Kidney (tissue), 14 donors: Measurements from ENCODE around the gene INTS14. TPM values are rescaled to one million over a fixed set of nuclear protein-coding genes. Genes with fewer than 3 reads are reported as not detected.

Experiments used
- DNase-seq, 5 donors: peaks; one replicate each; pipeline ENCODE4 v3.0.0-alpha.2; 2013 to 2020
- FAIRE-seq: peaks from 2 replicates; lab custom pipeline; 2012; peaks lifted over from hg19 to GRCh38; lab: Jason Lieb, UNC
- H3K27ac ChIP-seq, 2 donors: one replicate each; pipeline ENCODE4 v1.7.0; 2013; ENCODE audit warnings: low read depth in 2 of 2, low read length in 2 of 2, inconsistent platforms in 1 of 2
- H3K27me3 ChIP-seq: one replicate; pipeline ENCODE4 v1.7.1; 2013; ENCODE audit warnings: low read length, inconsistent platforms; ENCODE audit not compliant: control insufficient read depth, insufficient read depth
- H3K36me3 ChIP-seq, 3 donors: one replicate each; pipeline versions ENCODE4 v1.7.0 to v1.7.1; 2013; ENCODE audit warnings: low read length in 3 of 3, control low read depth in 1 of 3, inconsistent platforms in 1 of 3; ENCODE audit not compliant: insufficient read depth in 3 of 3, control insufficient read depth in 2 of 3
- H3K4me1 ChIP-seq, 3 donors: one replicate each; pipeline versions ENCODE4 v1.7.0 to v1.7.1; 2013; ENCODE audit warnings: low read length in 3 of 3, inconsistent platforms in 1 of 3, low read depth in 1 of 3; ENCODE audit not compliant: control insufficient read depth in 2 of 3, insufficient read depth in 2 of 3
- H3K4me3 ChIP-seq, 3 donors: one replicate each; pipeline versions ENCODE4 v1.7.0 to v1.8.1; 2013; ENCODE audit warnings: low read length in 3 of 3, control low read depth in 1 of 3, inconsistent platforms in 1 of 3
- H3K9ac ChIP-seq, 3 donors: one replicate each; pipeline versions ENCODE4 v1.7.0 to v1.7.1; 2013; ENCODE audit warnings: low read length in 3 of 3, control low read depth in 1 of 3, inconsistent platforms in 1 of 3
- H3K9me3 ChIP-seq, 3 donors: one replicate each; pipeline versions ENCODE4 v1.7.0 to v1.7.1; 2013; ENCODE audit warnings: low read length in 3 of 3, control low read depth in 1 of 3, inconsistent platforms in 1 of 3; ENCODE audit not compliant: control insufficient read depth in 2 of 3, insufficient read depth in 1 of 3
- intact Hi-C: fragments of 100-400 bp; cut with DNase I; formaldehyde crosslinking; loops from one replicate; pipeline ENCODE4 v1.11.1; 2022
- polyA plus RNA-seq: library from polyadenylated mRNA; stranded (reverse); fragments of 350-450 nt; fragmentation: Illumina TruSeq; extraction: RNeasy Lipid Tissue Mini Kit (QIAGEN cat#74804); gene quantifications from one replicate; pipeline ENCODE4 v1.2.3, GENCODE V29; 2014; ENCODE audit warnings: low read depth, low replicate concordance; ENCODE audit not compliant: insufficient read depth
- total RNA-seq: library from RNA; stranded (reverse); fragmentation: NEBNext Ultra II Directional; extraction: Animal tissue kit (Norgen Biotek cat#: 25700); gene quantifications from one replicate; pipeline ENCODE4 v1.2.1, GENCODE V29; 2021
- TF ChIP-seq, protein P1 (sequence below): IDR thresholded peaks from 3 replicates; pipeline ENCODE4 v1.5.1; 2012; ENCODE audit warnings: mild to moderate bottlenecking, moderate library complexity, borderline replicate concordance; ENCODE audit not compliant: insufficient read depth; ENCODE audit errors: extremely low read depth
- donor health status: control.
- donor health status: control.
- donor health status: control.
- donor health status: control.
- donor health status: control.
- donor health status: DM: yes; HTN: yes; CAD: no.
- donor health status: Normal renal cell carcinoma (clear cell type).

Gene INTS14
- total and polyA plus RNA-seq, 2 donors from 2014 or later: 27.8 to 37.1 TPM

DNA sequence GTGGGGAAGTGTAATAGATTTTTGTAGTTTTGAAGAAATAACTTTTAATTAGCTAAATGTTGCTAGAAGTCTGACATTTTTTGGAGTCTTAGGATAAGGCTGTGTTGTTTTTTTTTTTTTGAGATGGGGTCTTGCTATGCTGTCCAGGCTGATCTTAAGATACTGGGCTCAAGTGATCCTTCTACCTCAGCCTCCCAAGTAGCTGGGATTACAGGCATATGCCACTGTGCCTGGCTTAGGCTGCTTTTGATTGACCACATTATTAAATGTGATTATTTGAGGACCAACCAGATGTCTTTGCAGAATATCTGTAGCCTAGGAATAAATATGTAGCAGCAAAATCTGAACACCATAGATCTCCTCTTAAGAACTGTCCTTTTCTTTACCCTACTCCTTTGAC is 51.0 kb downstream of the INTS14 start:
- H3K27me3 ChIP-seq: no peaks in the 10 kb centered on the region
- DNase-seq (no peak), FAIRE-seq (no peak)
- no peak overlapping the region for H3K9ac ChIP-seq
- intact Hi-C loops: no loop called here
- TF ChIP-seq, protein P1, sequence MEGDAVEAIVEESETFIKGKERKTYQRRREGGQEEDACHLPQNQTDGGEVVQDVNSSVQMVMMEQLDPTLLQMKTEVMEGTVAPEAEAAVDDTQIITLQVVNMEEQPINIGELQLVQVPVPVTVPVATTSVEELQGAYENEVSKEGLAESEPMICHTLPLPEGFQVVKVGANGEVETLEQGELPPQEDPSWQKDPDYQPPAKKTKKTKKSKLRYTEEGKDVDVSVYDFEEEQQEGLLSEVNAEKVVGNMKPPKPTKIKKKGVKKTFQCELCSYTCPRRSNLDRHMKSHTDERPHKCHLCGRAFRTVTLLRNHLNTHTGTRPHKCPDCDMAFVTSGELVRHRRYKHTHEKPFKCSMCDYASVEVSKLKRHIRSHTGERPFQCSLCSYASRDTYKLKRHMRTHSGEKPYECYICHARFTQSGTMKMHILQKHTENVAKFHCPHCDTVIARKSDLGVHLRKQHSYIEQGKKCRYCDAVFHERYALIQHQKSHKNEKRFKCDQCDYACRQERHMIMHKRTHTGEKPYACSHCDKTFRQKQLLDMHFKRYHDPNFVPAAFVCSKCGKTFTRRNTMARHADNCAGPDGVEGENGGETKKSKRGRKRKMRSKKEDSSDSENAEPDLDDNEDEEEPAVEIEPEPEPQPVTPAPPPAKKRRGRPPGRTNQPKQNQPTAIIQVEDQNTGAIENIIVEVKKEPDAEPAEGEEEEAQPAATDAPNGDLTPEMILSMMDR: no peak
- no peak overlapping the region for H3K27ac ChIP-seq
- H3K4me1 ChIP-seq: no peaks in the 10 kb centered on the region
- H3K9me3 ChIP-seq: no peaks in the 10 kb centered on the region
- H3K36me3 ChIP-seq: peaks cover 7 to 22% (median 18%) of the 10 kb centered on the region in 3 donors
- H3K4me3 ChIP-seq: no peak overlapping the region

DNA sequence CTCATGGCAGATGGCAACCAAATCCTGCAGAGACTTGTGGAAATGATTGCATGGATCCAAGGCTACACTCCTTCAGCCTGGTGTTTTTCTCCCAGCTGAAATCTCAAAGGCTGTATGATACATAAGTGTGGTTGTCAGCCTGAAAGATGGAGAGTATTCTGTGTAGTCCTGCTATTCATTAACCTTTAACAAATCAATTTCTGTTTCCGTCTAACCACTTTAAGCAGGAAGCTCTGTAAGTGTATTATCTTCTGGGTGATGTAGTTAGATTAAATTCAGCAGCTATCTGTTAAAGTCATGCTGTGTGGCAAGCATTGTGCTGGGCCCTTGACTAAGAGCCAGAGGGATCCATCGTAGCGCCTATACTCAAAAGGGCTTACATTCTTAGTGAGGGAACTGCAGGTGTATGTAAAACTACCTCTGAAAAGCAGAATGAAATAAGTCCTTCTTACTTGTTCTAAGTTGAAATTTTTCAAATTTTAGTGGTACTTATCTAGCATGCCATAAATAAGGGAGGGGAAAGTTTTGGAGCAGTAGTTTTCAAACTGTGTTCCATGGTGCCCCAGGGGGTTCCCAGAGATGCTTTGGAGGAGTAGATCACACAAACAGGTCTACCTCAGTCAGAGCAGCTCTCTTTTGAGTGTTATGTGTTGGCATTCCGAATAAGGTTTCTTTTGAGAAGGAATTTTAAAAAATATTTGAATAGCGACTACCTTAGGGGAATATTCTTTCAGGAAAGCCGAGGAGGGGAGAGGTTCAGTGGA is 51.8 kb downstream of the INTS14 start:
- Histone ChIP-seq H3K4me1 (no peaks in the 10 kb centered on the region), H3K9ac (no peak overlapping the region), H3K4me3 (no peak overlapping the region), H3K27me3 (no peaks in the 10 kb centered on the region), H3K27ac (no peak overlapping the region), H3K36me3 (peaks cover 7 to 22% (median 17%) of the 10 kb centered on the region in 3 donors), H3K9me3 (no peaks in the 10 kb centered on the region)
- no peak for FAIRE-seq
- no peak for DNase-seq
- intact Hi-C loops: no loop called here
- TF ChIP-seq, protein P1: no peak

DNA sequence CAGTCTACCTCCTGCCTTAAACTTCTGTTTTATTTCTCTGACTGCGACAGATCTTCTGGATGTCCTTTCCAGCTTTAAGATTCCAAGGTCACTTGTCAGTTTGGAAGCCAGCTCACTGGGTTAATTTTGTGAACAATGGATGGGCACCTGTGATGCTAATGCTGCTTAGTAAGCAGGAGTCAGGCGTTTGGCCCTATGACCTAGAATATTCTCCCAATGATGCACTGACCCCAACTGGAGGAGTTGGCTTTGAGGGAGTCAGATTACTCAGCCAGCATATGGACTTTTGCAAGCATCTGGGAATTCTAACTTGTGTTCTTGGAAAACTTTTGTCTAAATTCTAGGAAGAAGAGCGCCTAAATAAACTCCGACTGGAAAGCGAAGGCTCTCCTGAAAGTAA is 52.6 kb downstream of the INTS14 start:
- H3K27me3 ChIP-seq: no peaks in the 10 kb centered on the region
- H3K9me3 ChIP-seq: no peaks in the 10 kb centered on the region
- intact Hi-C loops: no loop called here
- no peak overlapping the region for H3K9ac ChIP-seq
- H3K4me3 ChIP-seq: no peak overlapping the region
- no peak overlapping the region for H3K27ac ChIP-seq
- TF ChIP-seq, protein P1: no peak
- H3K4me1 ChIP-seq: no peaks in the 10 kb centered on the region
- DNase-seq (no peak), FAIRE-seq (no peak)
- peaks cover 2 to 22% (median 11%) of the 10 kb centered on the region in 3 donors for H3K36me3 ChIP-seq
